SK-N-SH (cell line): ENCODE data around the gene CD19. TPM values are rescaled to one million over a fixed set of nuclear protein-coding genes. Genes with fewer than 3 reads are reported as not detected.

Experiments
- CTCF ChIA-PET: fragments of 300-600, 350-600 bp; formaldehyde crosslinking; extraction: SDS; loops from one replicate; lab custom pipeline; 2021; lab: Yijun Ruan, JAX
- POLR2A ChIA-PET: fragments of 350-600 bp; sonication (Branson Sonifier 250); formaldehyde crosslinking; extraction: SDS; loops from one replicate; lab custom pipeline; 2020; ENCODE audit warnings: antibody characterized with exemption, inconsistent platforms; lab: Yijun Ruan, JAX
- DNase-seq: peaks from one replicate; pipeline ENCODE4 v3.0.0; 2012
- H2AFZ ChIP-seq: fragments of 200-600 bp; sonication (generic); 2 replicates; pipeline ENCODE4 v1.8.1; 2016; ENCODE audit warnings: antibody characterized with exemption, mild to moderate bottlenecking, low read depth
- H3F3A ChIP-seq: fragments of 200-600 bp; sonication (generic); replicated peaks from 2 replicates; pipeline ENCODE3; 2016; ENCODE audit warnings: antibody characterized with exemption, mild to moderate bottlenecking; ENCODE audit not compliant: insufficient read depth
- H3K27ac ChIP-seq, 2 experiments: fragments of 200-500 bp in 1 of 2; fragments of 200-600 bp in 1 of 2; sonication (Bioruptor generic) in 1 of 2; sonication (generic), shearing (Covaris generic) in 1 of 2; 2 replicates each; pipeline versions ENCODE4 v1.5.1 to v1.6.1; 2014 to 2016; ENCODE audit warnings: low read depth in 2 of 2, inconsistent platforms in 1 of 2, low read length in 1 of 2, mild to moderate bottlenecking in 1 of 2, mixed read lengths in 1 of 2
- H3K27me3 ChIP-seq: fragments of 200-600 bp; sonication (generic), shearing (Covaris generic); 2 replicates; pipeline ENCODE4 v1.6.1; 2016; ENCODE audit warnings: mixed run types; ENCODE audit not compliant: insufficient read depth
- H3K36me3 ChIP-seq, 2 experiments: fragments of 200-500 bp in 1 of 2; fragments of 200-600 bp in 1 of 2; sonication (Bioruptor generic) in 1 of 2; sonication (generic) in 1 of 2; replicated peaks in 1 of 2; 2 replicates each; pipeline versions ENCODE3 to v1.5.1; 2014 to 2016; ENCODE audit warnings: low read length in 1 of 2, mild to moderate bottlenecking in 1 of 2; ENCODE audit not compliant: insufficient read depth in 2 of 2, control insufficient read depth in 1 of 2
- H3K4me1 ChIP-seq, 2 experiments: fragments of 200-500 bp in 1 of 2; fragments of 200-600 bp in 1 of 2; sonication (Bioruptor generic) in 1 of 2; sonication (generic), shearing (Covaris generic) in 1 of 2; 2 replicates each; pipeline versions ENCODE4 v1.5.1 to v1.6.1; 2014 to 2016; ENCODE audit warnings: low read depth in 1 of 2, low read length in 1 of 2, mixed run types in 1 of 2; ENCODE audit not compliant: insufficient read depth in 2 of 2, control insufficient read depth in 1 of 2
- H3K4me2 ChIP-seq: fragments of 200-600 bp; sonication (generic), shearing (Covaris generic); 2 replicates; pipeline ENCODE4 v1.6.1; 2017; ENCODE audit warnings: mixed run types
- H3K4me3 ChIP-seq, 2 experiments: fragments of 200-500 bp in 1 of 2; fragments of 200-600 bp in 1 of 2; sonication (Bioruptor generic) in 1 of 2; sonication (generic), shearing (Covaris generic) in 1 of 2; 2 replicates each; pipeline versions ENCODE4 v1.5.1 to v1.8.1; 2014 to 2016; ENCODE audit warnings: low read depth in 2 of 2, inconsistent platforms in 1 of 2, low read length in 1 of 2, mild to moderate bottlenecking in 1 of 2, mixed read lengths in 1 of 2, moderate library complexity in 1 of 2
- H3K79me2 ChIP-seq: fragments of 200-600 bp; sonication (generic); 2 replicates; pipeline ENCODE4 v1.8.1; 2017; ENCODE audit warnings: mild to moderate bottlenecking; ENCODE audit not compliant: insufficient read depth
- H3K9ac ChIP-seq: fragments of 200-600 bp; sonication (generic); 2 replicates; pipeline ENCODE4 v1.6.1; 2017; ENCODE audit warnings: mixed run types
- H3K9me2 ChIP-seq: fragments of 200-600 bp; sonication (generic); 2 replicates; pipeline ENCODE4 v1.6.1; 2017; ENCODE audit warnings: mixed run types
- H3K9me3 ChIP-seq: fragments of 200-600 bp; sonication (generic); 2 replicates; pipeline ENCODE4 v1.6.1; 2017; ENCODE audit warnings: mixed run types, mild to moderate bottlenecking, moderate library complexity
- H4K20me1 ChIP-seq: fragments of 200-600 bp; sonication (generic); 2 replicates; pipeline ENCODE4 v1.6.1; 2017; ENCODE audit warnings: mild to moderate bottlenecking, mixed run types; ENCODE audit not compliant: insufficient read depth
- CHD2 ChIP-seq: fragments of 150-350 bp; IDR thresholded peaks from 2 replicates; pipeline ENCODE4 v1.6.1; 2018; ENCODE audit warnings: low read length; ENCODE audit not compliant: partially characterized antibody
- ELF1 ChIP-seq: IDR thresholded peaks from 2 replicates; pipeline ENCODE4 v1.4.0; 2012
- EP300 ChIP-seq, 2 experiments: IDR thresholded peaks; 2 replicates each; pipeline versions ENCODE4 v1.4.0 to v1.6.1; 2012; ENCODE audit warnings: borderline replicate concordance in 1 of 2, low read depth in 1 of 2, low read length in 1 of 2
- EZH2phosphoT487 ChIP-seq: fragments of 200-600 bp; sonication (generic); IDR thresholded peaks from 2 replicates; pipeline ENCODE4 v1.6.1; 2017; ENCODE audit warnings: low read depth, mixed run types, mild to moderate bottlenecking, antibody characterized with exemption, moderate library complexity, borderline replicate concordance
- FOSL2 ChIP-seq: IDR thresholded peaks from 2 replicates; pipeline ENCODE4 v1.4.0; 2012; ENCODE audit warnings: low read depth, mild to moderate bottlenecking, moderate library complexity, borderline replicate concordance
- FOXJ3 ChIP-seq: sonication (generic); formaldehyde crosslinking; IDR thresholded peaks from 2 replicates; pipeline ENCODE4 v1.5.1; 2020; ENCODE audit warnings: mild to moderate bottlenecking, missing genetic modification reagents
- FOXM1 ChIP-seq: IDR thresholded peaks from 2 replicates; pipeline ENCODE4 v1.4.0; 2012; ENCODE audit warnings: low read depth, mild to moderate bottlenecking
- JUND ChIP-seq: IDR thresholded peaks from 2 replicates; pipeline ENCODE4 v1.4.0; 2012
- MXI1 ChIP-seq: IDR thresholded peaks from 2 replicates; pipeline ENCODE4 v1.6.1; 2012; ENCODE audit warnings: mild to moderate bottlenecking, low read depth, low read length, improper control_type of control experiment
- POLR2AphosphoS5 ChIP-seq: IDR thresholded peaks from 2 replicates; pipeline ENCODE4 v1.6.1; 2012; ENCODE audit warnings: low read depth, low read length
- RCOR1 ChIP-seq: fragments of 150-350 bp; IDR thresholded peaks from 2 replicates; pipeline ENCODE4 v1.6.1; 2017; ENCODE audit warnings: antibody characterized with exemption, low read length
- RFX5 ChIP-seq: IDR thresholded peaks from 2 replicates; pipeline ENCODE4 v1.6.1; 2012; ENCODE audit warnings: mild to moderate bottlenecking, improper control_type of control experiment, low read length
- SIN3A ChIP-seq: IDR thresholded peaks from 2 replicates; pipeline ENCODE4 v1.6.1; 2012; ENCODE audit warnings: low read depth, mild to moderate bottlenecking, low read length, moderate library complexity, borderline replicate concordance
- SMC3 ChIP-seq: IDR thresholded peaks from 2 replicates; pipeline ENCODE4 v1.6.1; 2012; ENCODE audit warnings: low read depth, low read length, improper control_type of control experiment
- TAF1 ChIP-seq: IDR thresholded peaks from 2 replicates; pipeline ENCODE4 v1.6.1; 2012; ENCODE audit warnings: low read depth, mild to moderate bottlenecking, low read length, moderate library complexity, borderline replicate concordance
- TCF12 ChIP-seq: IDR thresholded peaks from 2 replicates; pipeline ENCODE4 v1.4.0; 2012
- TEAD4 ChIP-seq: IDR thresholded peaks from 2 replicates; pipeline ENCODE4 v1.4.0; 2012; ENCODE audit warnings: mild to moderate bottlenecking, borderline replicate concordance; ENCODE audit not compliant: insufficient read depth
- YY1 ChIP-seq: IDR thresholded peaks from 2 replicates; pipeline ENCODE4 v1.4.0; 2012; ENCODE audit warnings: low read depth, mild to moderate bottlenecking
- WGBS: methylation state at CpG from one replicate; pipeline ENCODE4 v1.1.6; 2017; ENCODE audit warnings: low lambda C conversion rate; 5-methylcytosine and 5-hydroxymethylcytosine counted together
- polyA plus RNA-seq, 3 experiments: library from polyadenylated mRNA; depleted of rRNA; stranded (reverse); fragments of >200 nt; gene quantifications; 2 replicates each; pipeline ENCODE4 v1.2.3, GENCODE V29; 2012
- TF ChIP-seq, protein P1 (sequence below): fragments of 150-350 bp; IDR thresholded peaks from 2 replicates; pipeline ENCODE4 v1.6.1; 2017; ENCODE audit warnings: antibody characterized with exemption, low read length, low read depth, borderline replicate concordance
- TF ChIP-seq, protein P2 (sequence below): fragments of 200-600 bp; sonication (generic); IDR thresholded peaks from 2 replicates; pipeline ENCODE4 v1.6.1; 2017; ENCODE audit warnings: antibody characterized with exemption, mild to moderate bottlenecking, moderate library complexity
- TF ChIP-seq, protein P3 (sequence below): IDR thresholded peaks from 2 replicates; pipeline ENCODE4 v1.6.1; 2012; ENCODE audit warnings: mild to moderate bottlenecking, low read depth, low read length, moderate library complexity

CD19 gene
- polyA plus RNA-seq, 1 of the 3 experiments (the other 2 are of a cell fraction), result not detected

DNA sequence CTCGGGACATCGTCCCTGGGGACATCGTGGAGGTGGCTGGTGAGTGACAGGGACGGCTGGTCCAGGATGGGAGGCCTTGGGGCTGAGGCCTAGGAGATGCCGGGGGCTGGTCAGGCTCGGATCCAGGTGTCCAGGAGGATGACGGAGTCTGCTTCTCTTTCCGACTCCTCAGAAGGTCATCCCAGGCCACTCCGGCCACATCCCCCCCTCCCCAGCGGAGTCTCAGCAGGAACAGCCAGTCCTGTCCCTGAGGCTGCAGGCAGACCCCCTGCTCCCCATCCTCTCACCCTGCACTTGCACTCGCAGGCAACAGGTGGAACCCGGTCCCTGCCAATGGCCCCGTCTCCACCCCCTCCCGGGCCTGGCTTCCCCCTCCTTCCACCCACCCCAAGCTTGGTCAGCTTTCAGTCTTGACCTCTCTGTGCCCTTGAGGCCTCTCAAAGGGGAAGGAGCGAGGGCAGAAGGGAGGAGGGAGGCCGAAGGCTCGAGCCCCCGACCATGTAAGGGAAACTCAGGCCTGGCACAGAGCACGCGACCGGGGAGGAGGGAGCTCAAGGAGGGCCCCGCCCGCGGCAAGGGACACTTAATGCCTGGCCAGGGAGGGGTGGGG, 49.1 kb upstream of the CD19 start:
- no peaks in the 10 kb centered on the region for H3K36me3 ChIP-seq
- no peaks in the 10 kb centered on the region for H3K9me3 ChIP-seq
- TF ChIP-seq YY1, result no peak
- TF ChIP-seq FOSL2, result no peak
- no peak for TF ChIP-seq TCF12
- no peak for TF ChIP-seq RCOR1
- 91% methylated on average over 20 of the region's 24 CpGs for WGBS
- no peak overlapping the region for H3K27ac ChIP-seq
- no peak overlapping the region for H3K4me3 ChIP-seq
- ChIA-PET POLR2A (no interaction called here), CTCF (interaction anchor here (1.0 kb wide), 1 partner anchor 9 kb away, joined by 3 read pairs; no protein-coding TSS in a partner anchor)
- peaks cover 0 to 14% of the 10 kb centered on the region in 2 experiments; a peak in 1 of 4 replicates for H3K4me1 ChIP-seq
- H2AFZ ChIP-seq, result no peak overlapping the region
- no peaks in the 10 kb centered on the region for H3K9me2 ChIP-seq
- no peaks in the 10 kb centered on the region for H3K27me3 ChIP-seq
- no peaks in the 10 kb centered on the region for H3K79me2 ChIP-seq
- H3F3A ChIP-seq, result no peaks in the 10 kb centered on the region
- H4K20me1 ChIP-seq, result no peaks in the 10 kb centered on the region
- H3K9ac ChIP-seq, result no peak overlapping the region
- no peak overlapping the region for H3K4me2 ChIP-seq
- DNase-seq, result no peak

DNA sequence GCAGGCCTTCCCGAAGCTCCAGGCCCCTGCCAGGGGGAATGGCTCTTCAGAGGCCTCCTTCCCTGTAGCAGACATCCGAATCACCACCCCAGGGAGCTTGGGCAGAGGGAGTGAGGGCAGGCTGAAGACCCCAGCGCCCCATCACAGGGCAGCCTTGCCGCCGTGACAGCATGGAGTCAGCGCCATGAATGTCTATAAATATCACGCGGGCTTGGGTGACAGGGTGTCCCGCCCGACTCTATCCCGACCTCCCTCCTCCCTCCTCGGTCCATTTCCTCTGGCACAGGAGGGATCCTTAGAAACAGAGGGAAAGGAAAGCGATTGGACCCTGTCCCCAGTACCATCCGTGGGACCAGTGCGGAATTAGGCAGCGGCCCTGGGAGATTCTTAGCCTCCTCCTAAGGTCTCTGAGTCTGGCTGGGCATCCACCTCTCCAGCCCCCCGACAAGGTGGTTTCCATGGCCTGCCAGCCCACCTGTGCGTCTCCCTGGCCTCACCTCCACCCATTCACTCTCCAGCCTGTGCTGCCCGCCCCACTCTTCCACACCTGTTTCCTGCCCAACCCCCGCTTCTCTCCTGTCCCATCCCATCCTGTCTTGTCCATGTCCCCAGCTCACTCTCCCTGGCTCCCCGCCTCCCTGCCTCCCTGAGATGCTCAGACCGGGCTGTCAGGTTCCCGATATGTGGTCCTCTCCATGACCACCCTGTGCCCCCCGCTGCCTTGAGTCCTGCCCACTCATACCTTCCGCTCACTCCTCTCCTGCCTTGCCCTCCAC, 48.4 kb upstream of the CD19 start:
- no peaks in the 10 kb centered on the region for H3F3A ChIP-seq
- no peak for DNase-seq
- no peak overlapping the region for H3K27ac ChIP-seq
- WGBS, result 96% methylated on average over 25 of the region's 25 CpGs
- POLR2A ChIA-PET, result no interaction called here
- CTCF ChIA-PET, result interaction anchor here (1.0 kb wide), 1 partner anchor 9 kb away, joined by 3 read pairs; no protein-coding TSS in a partner anchor
- no peak overlapping the region for H3K9ac ChIP-seq
- no peaks in the 10 kb centered on the region for H3K79me2 ChIP-seq
- no peaks in the 10 kb centered on the region for H4K20me1 ChIP-seq
- no peaks in the 10 kb centered on the region for H3K36me3 ChIP-seq
- H3K4me1 ChIP-seq, result peaks cover 0 to 13% of the 10 kb centered on the region in 2 experiments; a peak in 1 of 4 replicates
- H2AFZ ChIP-seq, result no peak overlapping the region
- no peak overlapping the region for H3K4me2 ChIP-seq
- no peaks in the 10 kb centered on the region for H3K27me3 ChIP-seq
- no peaks in the 10 kb centered on the region for H3K9me2 ChIP-seq
- no peaks in the 10 kb centered on the region for H3K9me3 ChIP-seq
- H3K4me3 ChIP-seq, result no peak overlapping the region
- TF ChIP-seq CHD2 (no peak), TEAD4 (no peak), SMC3 (no peak), SIN3A (no peak), RFX5 (no peak), ELF1 (no peak), POLR2AphosphoS5 (no peak), EZH2phosphoT487 (no peak), FOSL2 (no peak), TAF1 (no peak), FOXJ3 (CRISPR knock-in tag) (no peak), MXI1 (no peak), EP300 (IDR thresholded peaks at IDR 0.05; ENCODE audit: borderline replicate concordance in 1 of 2, low read depth in 1 of 2, low read length in 1 of 2) (no peak), JUND (no peak), FOXM1 (no peak), YY1 (no peak)
- TF ChIP-seq, protein P1, sequence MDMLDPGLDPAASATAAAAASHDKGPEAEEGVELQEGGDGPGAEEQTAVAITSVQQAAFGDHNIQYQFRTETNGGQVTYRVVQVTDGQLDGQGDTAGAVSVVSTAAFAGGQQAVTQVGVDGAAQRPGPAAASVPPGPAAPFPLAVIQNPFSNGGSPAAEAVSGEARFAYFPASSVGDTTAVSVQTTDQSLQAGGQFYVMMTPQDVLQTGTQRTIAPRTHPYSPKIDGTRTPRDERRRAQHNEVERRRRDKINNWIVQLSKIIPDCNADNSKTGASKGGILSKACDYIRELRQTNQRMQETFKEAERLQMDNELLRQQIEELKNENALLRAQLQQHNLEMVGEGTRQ, result no peak
- TF ChIP-seq, protein P2, sequence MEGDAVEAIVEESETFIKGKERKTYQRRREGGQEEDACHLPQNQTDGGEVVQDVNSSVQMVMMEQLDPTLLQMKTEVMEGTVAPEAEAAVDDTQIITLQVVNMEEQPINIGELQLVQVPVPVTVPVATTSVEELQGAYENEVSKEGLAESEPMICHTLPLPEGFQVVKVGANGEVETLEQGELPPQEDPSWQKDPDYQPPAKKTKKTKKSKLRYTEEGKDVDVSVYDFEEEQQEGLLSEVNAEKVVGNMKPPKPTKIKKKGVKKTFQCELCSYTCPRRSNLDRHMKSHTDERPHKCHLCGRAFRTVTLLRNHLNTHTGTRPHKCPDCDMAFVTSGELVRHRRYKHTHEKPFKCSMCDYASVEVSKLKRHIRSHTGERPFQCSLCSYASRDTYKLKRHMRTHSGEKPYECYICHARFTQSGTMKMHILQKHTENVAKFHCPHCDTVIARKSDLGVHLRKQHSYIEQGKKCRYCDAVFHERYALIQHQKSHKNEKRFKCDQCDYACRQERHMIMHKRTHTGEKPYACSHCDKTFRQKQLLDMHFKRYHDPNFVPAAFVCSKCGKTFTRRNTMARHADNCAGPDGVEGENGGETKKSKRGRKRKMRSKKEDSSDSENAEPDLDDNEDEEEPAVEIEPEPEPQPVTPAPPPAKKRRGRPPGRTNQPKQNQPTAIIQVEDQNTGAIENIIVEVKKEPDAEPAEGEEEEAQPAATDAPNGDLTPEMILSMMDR, result no peak
- TF ChIP-seq, protein P3, sequence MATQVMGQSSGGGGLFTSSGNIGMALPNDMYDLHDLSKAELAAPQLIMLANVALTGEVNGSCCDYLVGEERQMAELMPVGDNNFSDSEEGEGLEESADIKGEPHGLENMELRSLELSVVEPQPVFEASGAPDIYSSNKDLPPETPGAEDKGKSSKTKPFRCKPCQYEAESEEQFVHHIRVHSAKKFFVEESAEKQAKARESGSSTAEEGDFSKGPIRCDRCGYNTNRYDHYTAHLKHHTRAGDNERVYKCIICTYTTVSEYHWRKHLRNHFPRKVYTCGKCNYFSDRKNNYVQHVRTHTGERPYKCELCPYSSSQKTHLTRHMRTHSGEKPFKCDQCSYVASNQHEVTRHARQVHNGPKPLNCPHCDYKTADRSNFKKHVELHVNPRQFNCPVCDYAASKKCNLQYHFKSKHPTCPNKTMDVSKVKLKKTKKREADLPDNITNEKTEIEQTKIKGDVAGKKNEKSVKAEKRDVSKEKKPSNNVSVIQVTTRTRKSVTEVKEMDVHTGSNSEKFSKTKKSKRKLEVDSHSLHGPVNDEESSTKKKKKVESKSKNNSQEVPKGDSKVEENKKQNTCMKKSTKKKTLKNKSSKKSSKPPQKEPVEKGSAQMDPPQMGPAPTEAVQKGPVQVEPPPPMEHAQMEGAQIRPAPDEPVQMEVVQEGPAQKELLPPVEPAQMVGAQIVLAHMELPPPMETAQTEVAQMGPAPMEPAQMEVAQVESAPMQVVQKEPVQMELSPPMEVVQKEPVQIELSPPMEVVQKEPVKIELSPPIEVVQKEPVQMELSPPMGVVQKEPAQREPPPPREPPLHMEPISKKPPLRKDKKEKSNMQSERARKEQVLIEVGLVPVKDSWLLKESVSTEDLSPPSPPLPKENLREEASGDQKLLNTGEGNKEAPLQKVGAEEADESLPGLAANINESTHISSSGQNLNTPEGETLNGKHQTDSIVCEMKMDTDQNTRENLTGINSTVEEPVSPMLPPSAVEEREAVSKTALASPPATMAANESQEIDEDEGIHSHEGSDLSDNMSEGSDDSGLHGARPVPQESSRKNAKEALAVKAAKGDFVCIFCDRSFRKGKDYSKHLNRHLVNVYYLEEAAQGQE, result no peak
